Measurements from ENCODE around the gene APBA2.

Gene APBA2

GRCh38 chr15:28890711-28891495 lies 5.1 kb downstream of the APBA2 start:
- Histone ChIP-seq H2AFZ (ENCODE audit: low read length) (peak overlapping the region; percentile 32; the same call in 1 of the 2 replicates), H3K4me2 (ENCODE audit: low read depth, low read length, poor library complexity, severe bottlenecking) (peak overlapping the region; percentile 44), H3K4me1 (ENCODE audit: insufficient read depth, low read length, poor library complexity, severe bottlenecking) (peaks cover 24% of the 10 kb centered on the region), H3K36me3 (ENCODE audit: insufficient read depth, low read length) (no peaks in the 10 kb centered on the region), H3F3A (ENCODE audit: low read depth) (peaks cover 4% of the 10 kb centered on the region; the same call in 1 of the 2 replicates), H4K20me1 (ENCODE audit: insufficient read depth, low read length, poor library complexity, severe bottlenecking) (no peaks in the 10 kb centered on the region), H3K4me3 (ENCODE audit: low read length, poor library complexity, severe bottlenecking) (no peak overlapping the region), H3K27me3 (ENCODE audit: insufficient read depth, low read length, poor library complexity, severe bottlenecking) (no peaks in the 10 kb centered on the region), H3K9ac (ENCODE audit: low read depth, low read length, poor library complexity, severe bottlenecking) (peak overlapping the region; percentile 56), H3K9me3 (ENCODE audit: insufficient read depth, low read depth, low read length) (no peaks in the 10 kb centered on the region), H3K9me2 (replicated peaks; ENCODE audit: low read depth, low read length) (no peaks in the 10 kb centered on the region), H3K79me2 (ENCODE audit: insufficient read depth, low read length) (no peaks in the 10 kb centered on the region)
- TF ChIP-seq EZH2phosphoT487 (IDR thresholded peaks at IDR 0.05; ENCODE audit: borderline replicate concordance), result no peak
- TF ChIP-seq, protein P1, sequence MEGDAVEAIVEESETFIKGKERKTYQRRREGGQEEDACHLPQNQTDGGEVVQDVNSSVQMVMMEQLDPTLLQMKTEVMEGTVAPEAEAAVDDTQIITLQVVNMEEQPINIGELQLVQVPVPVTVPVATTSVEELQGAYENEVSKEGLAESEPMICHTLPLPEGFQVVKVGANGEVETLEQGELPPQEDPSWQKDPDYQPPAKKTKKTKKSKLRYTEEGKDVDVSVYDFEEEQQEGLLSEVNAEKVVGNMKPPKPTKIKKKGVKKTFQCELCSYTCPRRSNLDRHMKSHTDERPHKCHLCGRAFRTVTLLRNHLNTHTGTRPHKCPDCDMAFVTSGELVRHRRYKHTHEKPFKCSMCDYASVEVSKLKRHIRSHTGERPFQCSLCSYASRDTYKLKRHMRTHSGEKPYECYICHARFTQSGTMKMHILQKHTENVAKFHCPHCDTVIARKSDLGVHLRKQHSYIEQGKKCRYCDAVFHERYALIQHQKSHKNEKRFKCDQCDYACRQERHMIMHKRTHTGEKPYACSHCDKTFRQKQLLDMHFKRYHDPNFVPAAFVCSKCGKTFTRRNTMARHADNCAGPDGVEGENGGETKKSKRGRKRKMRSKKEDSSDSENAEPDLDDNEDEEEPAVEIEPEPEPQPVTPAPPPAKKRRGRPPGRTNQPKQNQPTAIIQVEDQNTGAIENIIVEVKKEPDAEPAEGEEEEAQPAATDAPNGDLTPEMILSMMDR (conservative IDR thresholded peaks at IDR 0.05; ENCODE audit: low read length), result no peak

DNA sequence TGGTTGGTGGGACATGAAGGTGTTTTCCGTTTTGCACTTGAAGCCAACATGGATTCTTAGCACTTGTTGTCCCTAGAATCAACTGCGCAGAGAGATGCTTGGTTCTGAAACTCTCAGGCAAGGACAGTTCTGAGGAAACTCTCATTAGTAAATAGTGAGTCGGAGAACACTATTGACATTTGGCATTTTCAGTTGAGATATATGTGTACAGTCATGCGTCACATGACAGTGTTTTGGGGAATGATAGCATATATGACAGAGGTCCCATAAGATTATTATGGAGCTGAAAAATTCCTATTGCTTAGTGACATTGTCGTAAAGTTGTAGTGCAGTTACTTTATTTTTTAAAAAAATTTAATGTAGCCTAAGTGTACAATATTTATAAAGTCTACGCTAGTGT lies 5.8 kb downstream of the APBA2 start:
- no peak overlapping the region for H3K4me3 ChIP-seq (ENCODE audit: low read length, poor library complexity, severe bottlenecking)
- no peaks in the 10 kb centered on the region for H3K79me2 ChIP-seq (ENCODE audit: insufficient read depth, low read length)
- H3K36me3 ChIP-seq (ENCODE audit: insufficient read depth, low read length), result no peaks in the 10 kb centered on the region
- peak overlapping the region; percentile 22 for H3K9ac ChIP-seq (ENCODE audit: low read depth, low read length, poor library complexity, severe bottlenecking)
- H3K9me2 ChIP-seq (replicated peaks; ENCODE audit: low read depth, low read length), result no peaks in the 10 kb centered on the region
- H3K9me3 ChIP-seq (ENCODE audit: insufficient read depth, low read depth, low read length), result no peaks in the 10 kb centered on the region
- H3F3A ChIP-seq (ENCODE audit: low read depth), result peaks cover 4% of the 10 kb centered on the region; the same call in 1 of the 2 replicates
- H3K4me2 ChIP-seq (ENCODE audit: low read depth, low read length, poor library complexity, severe bottlenecking), result peak overlapping the region; percentile 44
- TF ChIP-seq, protein P1 (conservative IDR thresholded peaks at IDR 0.05; ENCODE audit: low read length), result no peak
- no peak for TF ChIP-seq EZH2phosphoT487 (IDR thresholded peaks at IDR 0.05; ENCODE audit: borderline replicate concordance)
- H3K4me1 ChIP-seq (ENCODE audit: insufficient read depth, low read length, poor library complexity, severe bottlenecking), result peaks cover 24% of the 10 kb centered on the region
- no peak overlapping the region; the same call in 1 of the 2 replicates for H2AFZ ChIP-seq (ENCODE audit: low read length)
- H4K20me1 ChIP-seq (ENCODE audit: insufficient read depth, low read length, poor library complexity, severe bottlenecking), result no peaks in the 10 kb centered on the region
- no peaks in the 10 kb centered on the region for H3K27me3 ChIP-seq (ENCODE audit: insufficient read depth, low read length, poor library complexity, severe bottlenecking)

- no peak overlapping the region for H3K4me2 ChIP-seq (ENCODE audit: low read depth, low read length, poor library complexity, severe bottlenecking)
- H3K9me2 ChIP-seq (replicated peaks; ENCODE audit: low read depth, low read length), result no peaks in the 10 kb centered on the region
- no peak for TF ChIP-seq EZH2phosphoT487 (IDR thresholded peaks at IDR 0.05; ENCODE audit: borderline replicate concordance)
- TF ChIP-seq, protein P1 (conservative IDR thresholded peaks at IDR 0.05; ENCODE audit: low read length), result no peak
- no peaks in the 10 kb centered on the region for H3K36me3 ChIP-seq (ENCODE audit: insufficient read depth, low read length)
- no peaks in the 10 kb centered on the region for H3K27me3 ChIP-seq (ENCODE audit: insufficient read depth, low read length, poor library complexity, severe bottlenecking)
- H2AFZ ChIP-seq (ENCODE audit: low read length), result no peak overlapping the region
- peaks cover 26% of the 10 kb centered on the region for H3K4me1 ChIP-seq (ENCODE audit: insufficient read depth, low read length, poor library complexity, severe bottlenecking)
- peaks cover 4% of the 10 kb centered on the region; the same call in 1 of the 2 replicates for H3F3A ChIP-seq (ENCODE audit: low read depth)
- H4K20me1 ChIP-seq (ENCODE audit: insufficient read depth, low read length, poor library complexity, severe bottlenecking), result no peaks in the 10 kb centered on the region
- no peaks in the 10 kb centered on the region for H3K79me2 ChIP-seq (ENCODE audit: insufficient read depth, low read length)
- H3K9ac ChIP-seq (ENCODE audit: low read depth, low read length, poor library complexity, severe bottlenecking), result no peak overlapping the region
- H3K4me3 ChIP-seq (ENCODE audit: low read length, poor library complexity, severe bottlenecking), result no peak overlapping the region
- no peaks in the 10 kb centered on the region for H3K9me3 ChIP-seq (ENCODE audit: insufficient read depth, low read depth, low read length)
These were observed 7.2 kb downstream of the APBA2 start for GRCh38 chr15:28892789-28893610.
